Mucosa of descending colon (tissue), 3 donors: ENCODE results near the gene EPB42. TPM values are rescaled to one million over a fixed set of nuclear protein-coding genes. Genes with fewer than 3 reads are reported as not detected.
"Not testable (repeated sequence)": the region's sequence is repeated elsewhere in the genome, so short reads cannot be mapped to it uniquely, and the experiment has no call there.

Experiments
- ATAC-seq: fragments of 200-7000 bp; cut with Tn5 transposase; one replicate; pipeline ENCODE4 v1.9.1; 2020; ENCODE audit warnings: mild to moderate bottlenecking, moderate library complexity
- DNase-seq, 3 donors: peaks; one replicate each; pipeline ENCODE4 v3.0.0-alpha.2; 2020
- H3K36me3 ChIP-seq: fragments of 200-600 bp; one replicate; pipeline ENCODE4 v1.8.0; 2021; ENCODE audit warnings: low read depth, mild to moderate bottlenecking
- H3K4me1 ChIP-seq: fragments of 200-600 bp; one replicate; pipeline ENCODE4 v1.8.0; 2021; ENCODE audit warnings: low read depth, mild to moderate bottlenecking
- H3K4me3 ChIP-seq: fragments of 200-600 bp; one replicate; pipeline ENCODE4 v1.8.0; 2021; ENCODE audit warnings: mild to moderate bottlenecking
- H3K9me3 ChIP-seq: fragments of 200-600 bp; one replicate; pipeline ENCODE4 v1.8.0; 2021; ENCODE audit warnings: mild to moderate bottlenecking
- intact Hi-C, 2 donors: fragments of 100-400 bp; cut with DNase I in 1 of 2; cut with micrococcal nuclease in 1 of 2; formaldehyde crosslinking; loops; one replicate each; pipeline versions ENCODE4 v1.11.0 to v1.11.1; 2022; cut with DNase I, micrococcal nuclease
- total RNA-seq, 3 donors: library from RNA; stranded (reverse); fragmentation: NEBNext Ultra II Directional in 2 of 3; extraction: Animal tissue kit (Norgen Biotek cat#: 25700) in 2 of 3; gene quantifications; one replicate each; pipeline versions ENCODE4 v1.2.1 to v1.2.4, GENCODE V29; 2021 to 2023
- TF ChIP-seq, protein P1 (sequence below): fragments of 200-600 bp; IDR thresholded peaks from one replicate; pipeline ENCODE4 v1.8.0; 2022; ENCODE audit warnings: antibody characterized with exemption, mild to moderate bottlenecking
- donor health status: DM: no; HTN: no; CAD: no; lungs with moderate emphysema.
- donor health status: DM: no; HTN: no; CAD: no.
- donor health status: DM: no; HTN: yes; CAD: no.

The EPB42 gene
- total RNA-seq, 3 donors from 2014 or later, result not detected

DNA sequence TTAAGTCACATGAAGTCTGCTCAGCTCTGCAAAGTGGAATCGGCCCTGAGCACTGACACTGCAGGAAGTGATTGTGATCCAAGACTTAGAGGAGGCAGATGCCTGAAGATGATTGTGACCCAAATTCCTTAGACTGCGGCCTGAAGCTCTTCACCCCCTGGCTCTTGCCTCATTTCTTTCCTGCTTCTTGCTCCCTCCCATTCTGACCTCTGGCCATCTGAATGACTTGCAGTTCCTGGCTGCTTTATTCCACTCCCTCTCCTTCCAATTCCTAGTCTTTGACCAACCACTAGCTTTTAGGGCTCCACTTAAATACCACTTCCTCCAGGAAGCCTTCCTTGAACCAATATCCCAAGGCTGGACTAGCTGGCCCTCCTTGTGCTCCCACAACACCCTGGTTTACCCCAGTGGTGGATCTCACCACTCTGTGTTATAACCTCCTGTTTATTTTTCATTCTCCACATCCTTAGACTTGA is 9.9 kb upstream of the EPB42 start:
- TF ChIP-seq, protein P1, sequence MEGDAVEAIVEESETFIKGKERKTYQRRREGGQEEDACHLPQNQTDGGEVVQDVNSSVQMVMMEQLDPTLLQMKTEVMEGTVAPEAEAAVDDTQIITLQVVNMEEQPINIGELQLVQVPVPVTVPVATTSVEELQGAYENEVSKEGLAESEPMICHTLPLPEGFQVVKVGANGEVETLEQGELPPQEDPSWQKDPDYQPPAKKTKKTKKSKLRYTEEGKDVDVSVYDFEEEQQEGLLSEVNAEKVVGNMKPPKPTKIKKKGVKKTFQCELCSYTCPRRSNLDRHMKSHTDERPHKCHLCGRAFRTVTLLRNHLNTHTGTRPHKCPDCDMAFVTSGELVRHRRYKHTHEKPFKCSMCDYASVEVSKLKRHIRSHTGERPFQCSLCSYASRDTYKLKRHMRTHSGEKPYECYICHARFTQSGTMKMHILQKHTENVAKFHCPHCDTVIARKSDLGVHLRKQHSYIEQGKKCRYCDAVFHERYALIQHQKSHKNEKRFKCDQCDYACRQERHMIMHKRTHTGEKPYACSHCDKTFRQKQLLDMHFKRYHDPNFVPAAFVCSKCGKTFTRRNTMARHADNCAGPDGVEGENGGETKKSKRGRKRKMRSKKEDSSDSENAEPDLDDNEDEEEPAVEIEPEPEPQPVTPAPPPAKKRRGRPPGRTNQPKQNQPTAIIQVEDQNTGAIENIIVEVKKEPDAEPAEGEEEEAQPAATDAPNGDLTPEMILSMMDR, result no peak
- ATAC-seq (no peak), DNase-seq (no peak)
- Histone ChIP-seq H3K9me3 (no peaks in the 10 kb centered on the region), H3K36me3 (no peaks in the 10 kb centered on the region), H3K4me3 (no peak overlapping the region), H3K4me1 (no peaks in the 10 kb centered on the region)
- intact Hi-C loops, result no loop called here

DNA sequence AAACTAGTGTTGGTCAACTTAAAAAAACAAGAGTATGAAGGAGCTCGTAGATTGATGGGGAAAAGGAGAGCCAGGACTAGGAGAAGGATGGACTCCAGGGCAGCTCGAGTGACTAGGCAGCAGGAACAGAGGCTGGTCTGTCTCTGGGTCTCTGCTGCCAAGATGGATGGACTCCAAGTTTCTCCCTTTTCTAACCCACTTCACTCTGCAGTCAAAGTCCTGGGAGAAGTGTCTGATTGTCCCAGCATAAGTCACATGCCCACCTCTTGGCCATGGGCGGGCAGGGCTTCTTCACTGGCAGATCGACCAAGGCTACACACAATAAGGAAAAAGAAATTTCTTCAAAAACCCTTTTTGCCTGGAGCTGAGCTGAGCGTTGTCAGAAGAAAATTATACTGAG is 9.2 kb upstream of the EPB42 start:
- no peak for DNase-seq
- no peak overlapping the region for H3K4me3 ChIP-seq
- no peaks in the 10 kb centered on the region for H3K36me3 ChIP-seq
- ATAC-seq, result no peak
- H3K4me1 ChIP-seq, result no peaks in the 10 kb centered on the region
- TF ChIP-seq, protein P1, result no peak
- intact Hi-C loops, result loop anchor here in 1 of 2 donors (5.0 kb wide), 1 partner anchor 62 kb away; no protein-coding TSS in a partner anchor
- no peaks in the 10 kb centered on the region for H3K9me3 ChIP-seq

DNA sequence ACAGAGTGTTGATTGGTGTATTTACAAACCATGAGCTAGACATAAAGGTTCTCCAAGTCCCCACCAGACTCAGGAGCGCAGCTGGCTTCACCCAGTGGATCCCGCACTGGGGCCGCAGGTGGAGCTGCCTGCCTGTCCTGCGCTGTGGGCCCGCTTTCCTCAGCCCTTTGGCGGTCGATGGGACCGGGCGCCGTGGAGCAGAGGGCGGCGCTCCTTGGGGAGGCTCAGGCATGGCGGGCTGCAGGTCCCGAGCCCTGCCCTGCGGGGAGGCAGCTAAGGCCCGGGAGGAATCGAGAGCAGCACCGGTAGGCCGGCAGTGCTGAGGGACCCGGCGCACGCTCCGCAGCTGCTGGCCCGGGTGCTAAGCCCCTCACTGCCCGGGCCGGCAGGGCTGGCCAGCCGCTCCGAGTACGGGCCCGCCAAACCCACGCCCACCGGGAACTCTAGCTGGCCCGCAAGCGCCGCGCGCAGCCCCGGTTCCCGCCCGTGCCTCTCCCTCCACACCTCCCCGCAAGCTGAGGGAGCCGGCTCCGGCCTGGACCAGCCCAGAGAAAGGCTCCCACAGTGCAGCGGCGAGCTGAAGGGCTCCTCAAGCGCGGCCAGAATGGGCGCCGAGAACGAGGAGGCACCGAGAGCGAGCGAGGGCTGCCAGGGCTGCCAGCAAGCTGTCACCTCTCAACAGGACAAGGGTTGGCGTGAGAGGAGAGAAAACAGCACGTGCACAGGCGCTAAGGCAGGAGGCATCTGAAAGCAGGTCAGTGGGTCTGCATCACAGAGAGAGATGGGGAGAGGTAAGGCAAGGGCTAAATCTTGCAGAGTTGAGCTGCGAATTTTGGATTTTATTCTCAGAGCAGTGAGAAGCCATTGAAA is 5.9 kb upstream of the EPB42 start:
- Histone ChIP-seq H3K4me3 (no peak overlapping the region), H3K4me1 (no peaks in the 10 kb centered on the region), H3K36me3 (no peaks in the 10 kb centered on the region), H3K9me3 (no peaks in the 10 kb centered on the region)
- intact Hi-C loops, result loop anchor here in 1 of 2 donors (5.0 kb wide), 1 partner anchor 66 kb away; no protein-coding TSS in a partner anchor
- TF ChIP-seq, protein P1, result no peak
- ATAC-seq (no peak), DNase-seq (no peak)

DNA sequence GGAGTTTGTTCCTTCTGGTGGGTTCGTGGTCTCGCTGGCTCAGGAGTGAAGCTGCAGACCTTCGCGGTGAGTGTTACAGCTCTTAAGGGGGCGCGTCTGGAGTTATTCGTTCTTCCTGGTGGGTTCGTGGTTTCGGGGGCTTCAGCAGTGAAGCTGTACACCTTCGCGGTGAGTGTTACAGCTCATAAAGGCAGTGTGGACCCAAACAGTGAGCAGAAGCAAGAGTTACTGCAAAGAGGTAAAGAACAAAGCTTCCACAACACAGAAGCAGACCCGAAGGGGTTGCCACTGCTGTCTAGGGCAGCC is 5.1 kb upstream of the EPB42 start:
- not testable (repeated sequence) for DNase-seq, H3K4me3 ChIP-seq, H3K36me3 ChIP-seq, H3K4me1 ChIP-seq, ATAC-seq, H3K9me3 ChIP-seq
- intact Hi-C loops, result loop anchor here (1.0 to 5.0 kb wide), 2 partner anchors 59 to 66 kb away; no protein-coding TSS in a partner anchor

DNA sequence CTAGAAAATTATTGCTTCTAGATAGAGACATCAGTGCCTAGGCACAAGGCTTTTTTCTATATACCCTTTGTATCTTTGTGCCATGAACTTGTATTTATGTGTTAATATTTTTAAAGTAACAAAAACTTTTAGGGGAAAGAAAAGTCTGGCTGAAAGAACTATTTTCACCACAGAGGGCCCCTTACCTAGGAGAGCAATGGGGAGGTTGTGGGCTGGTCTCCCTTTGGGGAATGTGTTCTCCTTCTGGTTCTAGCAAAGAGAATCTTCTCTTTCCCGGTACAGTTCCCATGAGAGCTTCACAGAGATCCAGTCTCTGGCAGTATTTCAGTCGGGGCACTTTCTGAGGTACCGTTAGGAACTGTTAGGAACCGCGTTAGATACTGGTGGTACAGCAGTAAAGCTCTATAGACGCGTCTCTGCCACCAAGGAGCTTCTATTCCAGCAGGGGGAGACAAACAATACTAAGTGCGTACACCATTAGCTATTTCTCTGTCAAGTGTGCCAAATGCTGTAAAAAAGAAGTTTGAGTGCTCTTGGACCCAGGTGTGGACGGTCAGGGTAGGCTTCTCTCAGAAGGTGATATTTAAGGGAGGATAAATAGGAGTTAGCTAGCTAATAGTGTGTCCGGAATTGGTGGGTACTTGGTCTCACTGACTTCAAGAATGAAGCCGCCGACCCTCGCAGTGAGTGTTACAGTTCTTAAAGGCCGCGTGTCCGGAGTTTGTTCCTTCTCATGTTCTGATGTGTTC is 4.6 kb upstream of the EPB42 start:
- TF ChIP-seq, protein P1, result no peak
- ATAC-seq, result peak; percentile 81
- peak in 1 of 3 donors; percentile 61 for DNase-seq
- Histone ChIP-seq H3K4me3 (no peak overlapping the region), H3K36me3 (no peaks in the 10 kb centered on the region), H3K9me3 (no peaks in the 10 kb centered on the region), H3K4me1 (no peaks in the 10 kb centered on the region)
- intact Hi-C loops, result loop anchor here (1.0 to 5.0 kb wide), 2 partner anchors 60 to 67 kb away; no protein-coding TSS in a partner anchor

DNA sequence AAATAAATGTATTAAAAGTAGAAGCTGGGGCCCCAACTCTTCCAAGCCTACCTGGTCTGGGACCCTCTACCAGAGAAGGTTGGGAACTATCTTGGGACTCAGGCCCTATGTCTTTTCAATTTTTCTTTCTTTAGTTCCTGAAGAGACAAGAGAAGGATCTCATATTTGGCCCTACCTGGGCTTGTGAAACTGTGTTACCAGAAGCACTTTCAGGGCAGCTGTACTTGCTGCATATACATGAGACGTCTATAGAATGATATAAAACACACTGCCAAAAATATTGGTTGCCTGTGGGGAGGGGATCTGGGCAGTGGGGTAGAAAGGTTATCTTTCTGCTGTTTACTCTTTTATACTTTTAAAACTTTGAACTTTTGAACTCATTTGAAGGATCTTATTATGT is 604 bp upstream of the EPB42 start:
- H3K4me1 ChIP-seq, result no peaks in the 10 kb centered on the region
- ATAC-seq (no peak), DNase-seq (no peak)
- H3K9me3 ChIP-seq, result no peaks in the 10 kb centered on the region
- intact Hi-C loops, result no loop called here
- TF ChIP-seq, protein P1, result no peak
- no peaks in the 10 kb centered on the region for H3K36me3 ChIP-seq
- no peak overlapping the region for H3K4me3 ChIP-seq
